DOHH2 (cell line): ENCODE data around the gene ADGRB3.

Experiments used
- H3F3A ChIP-seq: fragments of 200-600 bp; sonication (generic), shearing (Covaris generic); 2 replicates; pipeline ENCODE4 v1.6.0; 2016; ENCODE audit warnings: antibody characterized with exemption, mild to moderate bottlenecking; ENCODE audit not compliant: control insufficient read depth, insufficient read depth
- H3K27ac ChIP-seq: fragments of 200-600 bp; sonication (generic); 2 replicates; pipeline ENCODE4 v1.5.1; 2014; ENCODE audit warnings: low read depth, mild to moderate bottlenecking, low read length, moderate library complexity
- H3K27me3 ChIP-seq: fragments of 200-600 bp; sonication (generic); 2 replicates; pipeline ENCODE4 v1.6.1; 2014; ENCODE audit warnings: mild to moderate bottlenecking, low read length, mixed read lengths; ENCODE audit not compliant: control insufficient read depth
- H3K36me3 ChIP-seq: fragments of 200-600 bp; sonication (generic); 2 replicates; pipeline ENCODE4 v1.6.1; 2014; ENCODE audit warnings: mild to moderate bottlenecking, low read length, moderate library complexity, mixed read lengths; ENCODE audit not compliant: control insufficient read depth
- H3K4me1 ChIP-seq: fragments of 200-600 bp; sonication (generic); 2 replicates; pipeline ENCODE4 v1.6.1; 2014; ENCODE audit warnings: mild to moderate bottlenecking, low read length, mixed read lengths; ENCODE audit not compliant: control insufficient read depth
- H3K4me2 ChIP-seq: fragments of 200-600 bp; sonication (generic); 2 replicates; pipeline ENCODE4 v1.6.0; 2014; ENCODE audit warnings: mild to moderate bottlenecking, low read length, moderate library complexity
- H3K4me3 ChIP-seq: fragments of 200-600 bp; sonication (generic); 2 replicates; pipeline ENCODE4 v1.5.1; 2014; ENCODE audit warnings: mild to moderate bottlenecking, low read length, mixed read lengths
- H3K79me2 ChIP-seq: fragments of 200-600 bp; sonication (generic); 2 replicates; pipeline ENCODE4 v1.6.1; 2014; ENCODE audit warnings: mild to moderate bottlenecking, low read length, mixed read lengths; ENCODE audit not compliant: control insufficient read depth
- H3K9me2 ChIP-seq: fragments of 200-600 bp; sonication (generic); replicated peaks from 2 replicates; pipeline ENCODE4 v1.6.1; 2014; ENCODE audit warnings: mild to moderate bottlenecking, low read length, mixed read lengths; ENCODE audit not compliant: control insufficient read depth
- H3K9me3 ChIP-seq: fragments of 200-600 bp; sonication (generic); 2 replicates; pipeline ENCODE4 v1.6.1; 2014; ENCODE audit warnings: antibody characterized with exemption, low read length, mixed read lengths; ENCODE audit not compliant: control insufficient read depth, insufficient read depth
- H4K20me1 ChIP-seq: fragments of 200-600 bp; sonication (generic); 2 replicates; pipeline ENCODE4 v1.6.0; 2014; ENCODE audit warnings: low read depth, mild to moderate bottlenecking, antibody characterized with exemption, low read length, moderate library complexity; ENCODE audit not compliant: control insufficient read depth, insufficient read depth
- CTCF ChIP-seq: fragments of 200-600 bp; sonication (generic); IDR thresholded peaks from one replicate; pipeline ENCODE4 v1.5.1; 2014; ENCODE audit warnings: antibody characterized with exemption, mild to moderate bottlenecking, low read depth, low read length; ENCODE audit not compliant: poor library complexity, severe bottlenecking
- EZH2phosphoT487 ChIP-seq: fragments of 200-600 bp; sonication (generic); IDR thresholded peaks from 2 replicates; pipeline ENCODE4 v1.6.1; 2017; ENCODE audit warnings: borderline replicate concordance, mild to moderate bottlenecking, antibody characterized with exemption, low read length, moderate library complexity, mixed read lengths

The ADGRB3 gene

DNA sequence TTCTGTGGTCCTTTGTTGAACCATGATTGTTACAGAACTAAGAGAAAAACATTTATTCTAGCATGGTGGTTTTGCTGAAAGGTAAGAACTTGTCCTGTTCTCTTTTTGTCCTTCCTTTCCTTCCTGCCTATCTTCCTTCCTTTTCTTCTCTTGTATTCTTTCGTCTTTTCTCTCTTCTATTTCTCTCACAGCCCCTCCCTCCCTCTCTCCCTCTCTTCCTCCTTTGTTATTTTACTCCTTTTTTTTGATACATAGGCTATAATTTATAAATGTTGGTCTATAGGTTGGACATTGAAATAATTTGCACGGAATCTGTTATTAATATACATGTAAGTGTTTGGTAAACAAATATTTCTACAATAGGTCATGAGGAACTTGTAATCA lies 18.6 kb downstream of the ADGRB3 start:
- TF ChIP-seq EZH2phosphoT487 (no peak), CTCF (no peak)
- Histone ChIP-seq H3F3A (no peaks in the 10 kb centered on the region), H3K9me2 (no peaks in the 10 kb centered on the region), H4K20me1 (no peaks in the 10 kb centered on the region), H3K9me3 (no peaks in the 10 kb centered on the region), H3K27me3 (no peaks in the 10 kb centered on the region), H3K4me3 (no peak overlapping the region), H3K4me2 (no peak overlapping the region), H3K27ac (no peak overlapping the region), H3K36me3 (no peaks in the 10 kb centered on the region), H3K4me1 (no peaks in the 10 kb centered on the region), H3K79me2 (no peaks in the 10 kb centered on the region)

DNA sequence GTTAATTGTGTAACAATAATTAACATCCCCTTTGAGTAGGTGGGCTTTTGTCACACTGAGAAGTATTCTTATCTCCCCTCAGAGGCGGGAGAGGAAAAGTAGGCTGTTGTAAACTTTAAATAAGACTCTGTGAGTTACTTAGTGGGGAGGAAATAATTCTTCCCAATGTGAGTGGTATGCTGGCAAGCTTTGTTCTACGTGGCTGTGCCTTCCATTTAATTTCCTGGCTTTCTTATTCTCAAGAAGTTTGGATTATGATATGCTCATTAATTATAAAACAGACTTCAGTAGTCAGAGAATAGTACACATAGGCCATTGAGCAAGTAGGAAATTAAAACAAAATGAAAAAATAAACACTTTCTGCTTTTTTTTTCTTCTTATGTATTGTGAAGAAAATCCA lies 19.1 kb downstream of the ADGRB3 start:
- Histone ChIP-seq H3K4me1 (no peaks in the 10 kb centered on the region), H3K4me2 (no peak overlapping the region), H3K36me3 (no peaks in the 10 kb centered on the region), H4K20me1 (no peaks in the 10 kb centered on the region), H3K9me2 (no peaks in the 10 kb centered on the region), H3K79me2 (no peaks in the 10 kb centered on the region), H3K27me3 (no peaks in the 10 kb centered on the region), H3K9me3 (no peaks in the 10 kb centered on the region), H3K27ac (no peak overlapping the region), H3F3A (no peaks in the 10 kb centered on the region), H3K4me3 (no peak overlapping the region)
- TF ChIP-seq CTCF (no peak), EZH2phosphoT487 (no peak)

DNA sequence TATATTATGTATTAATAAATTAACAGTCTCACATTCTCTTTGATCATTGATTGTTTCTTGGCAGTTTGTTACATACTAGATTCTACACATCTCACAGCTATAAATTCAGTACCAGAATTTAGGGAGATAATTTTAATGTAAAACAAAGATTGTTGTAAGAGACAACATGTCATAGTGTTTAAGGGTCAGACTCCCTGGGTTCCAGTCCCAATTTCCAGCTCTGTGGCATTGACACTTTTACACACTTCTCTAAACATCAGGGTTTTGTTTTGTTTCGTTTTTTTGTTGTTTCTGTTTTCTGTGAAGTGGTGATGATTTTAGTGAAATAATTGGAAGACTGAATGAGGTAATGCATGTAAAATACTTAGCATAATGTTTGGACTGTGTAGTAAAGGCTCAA lies 19.9 kb downstream of the ADGRB3 start:
- H3K36me3 ChIP-seq, result no peaks in the 10 kb centered on the region
- H3K27me3 ChIP-seq, result no peaks in the 10 kb centered on the region
- H3K4me3 ChIP-seq, result no peak overlapping the region
- no peaks in the 10 kb centered on the region for H3K4me1 ChIP-seq
- no peaks in the 10 kb centered on the region for H3K9me3 ChIP-seq
- H3K4me2 ChIP-seq, result no peak overlapping the region
- no peak for TF ChIP-seq CTCF
- no peak for TF ChIP-seq EZH2phosphoT487
- no peak overlapping the region for H3K27ac ChIP-seq
- no peaks in the 10 kb centered on the region for H4K20me1 ChIP-seq
- H3K9me2 ChIP-seq, result no peaks in the 10 kb centered on the region
- no peaks in the 10 kb centered on the region for H3F3A ChIP-seq
- no peaks in the 10 kb centered on the region for H3K79me2 ChIP-seq
